Dermis microvascular lymphatic vessel endothelial cell (primary cell): Measurements from ENCODE around the gene FBXO8. TPM values are rescaled to one million over a fixed set of nuclear protein-coding genes. Genes with fewer than 3 reads are reported as not detected.
A peak's percentile ranks its signal among the peaks of the same experiment; 100 is the strongest.
"Not testable (repeated sequence)": the region's sequence is repeated elsewhere in the genome, so short reads cannot be mapped to it uniquely, and the experiment has no call there.

Source experiments
- DNase-seq, 2 donors: peaks; one replicate each; pipeline versions ENCODE4 v3.0.0 to v3.0.0-alpha.2; 2010; ENCODE audit warnings: low read depth in 2 of 2
- total RNA-seq: library from RNA; depleted of rRNA; stranded (reverse); fragments of >200 nt; gene quantifications from 2 replicates; pipeline ENCODE4 v1.2.1, GENCODE V29; 2014

The FBXO8 gene
- total RNA-seq, 1 donor from 2014 or later = 24.3 TPM

GRCh38 chr4:174284487-174284886, 1.0 kb upstream of the FBXO8 start:
- DNase-seq = no peak

- DNase-seq = peak; percentile 90 to 96
These were observed 496 bp downstream of the FBXO8 start for GRCh38 chr4:174282836-174283506.

- DNase-seq = no peak
These were observed 1.6 kb downstream of the FBXO8 start for GRCh38 chr4:174281901-174282300.

GRCh38 chr4:174281182-174281737, 2.2 kb downstream of the FBXO8 start:
- no peak for DNase-seq

GRCh38 chr4:174279433-174280155, 3.9 kb downstream of the FBXO8 start:
- no peak for DNase-seq

- DNase-seq = no peak
These were observed 5.0 kb downstream of the FBXO8 start for GRCh38 chr4:174278467-174278866.

- DNase-seq = no peak
These were observed 6.0 kb downstream of the FBXO8 start for GRCh38 chr4:174277433-174277832.

GRCh38 chr4:174275101-174275500, 8.4 kb downstream of the FBXO8 start:
- no peak for DNase-seq

GRCh38 chr4:174274436-174274835, 9.0 kb downstream of the FBXO8 start:
- no peak for DNase-seq

- DNase-seq = no peak
These were observed 9.5 kb downstream of the FBXO8 start for GRCh38 chr4:174273930-174274329.

- DNase-seq = no peak
These were observed 17.1 kb downstream of the FBXO8 start for GRCh38 chr4:174266416-174266815.

- no peak for DNase-seq
These were observed 17.6 kb downstream of the FBXO8 start for GRCh38 chr4:174265916-174266315.

- no peak for DNase-seq
These were observed 20.1 kb downstream of the FBXO8 start for GRCh38 chr4:174263445-174263736.

- DNase-seq = no peak
These were observed 20.6 kb downstream of the FBXO8 start for GRCh38 chr4:174262624-174263444.

GRCh38 chr4:174261432-174261831, 22.0 kb downstream of the FBXO8 start:
- not testable (repeated sequence) for DNase-seq

GRCh38 chr4:174260099-174260498, 23.4 kb downstream of the FBXO8 start:
- no peak for DNase-seq

- DNase-seq = no peak
These were observed 23.9 kb downstream of the FBXO8 start for GRCh38 chr4:174259580-174259979.

- no peak for DNase-seq
These were observed 27.2 kb downstream of the FBXO8 start for GRCh38 chr4:174256277-174256713.

- no peak for DNase-seq
These were observed 27.7 kb downstream of the FBXO8 start for GRCh38 chr4:174255786-174256185.

GRCh38 chr4:174255374-174255773, 28.1 kb downstream of the FBXO8 start:
- no peak for DNase-seq

GRCh38 chr4:174254613-174255012, 28.9 kb downstream of the FBXO8 start:
- DNase-seq = no peak

- no peak for DNase-seq
These were observed 31.1 kb downstream of the FBXO8 start for GRCh38 chr4:174252412-174252811.
